Stimulated activated CD8-positive, alpha-beta memory T cell treated with anti-CD3 and anti-CD28 coated beads, Interleukin-4, amount 100 ng/mL, for 48 hours (primary cell): ENCODE measurements around the gene UROC1.

Experiments used
- DNase-seq: peaks from one replicate; pipeline ENCODE4 v3.0.0-alpha.2; 2020

Gene UROC1

GRCh38 chr3:126515066-126515706 is 2.4 kb downstream of the UROC1 start:
- DNase-seq = no peak

- no peak for DNase-seq
Observed at GRCh38 chr3:126514161-126514560, 3.4 kb downstream of the UROC1 start.

- DNase-seq = no peak
Observed at GRCh38 chr3:126512916-126513650, 4.5 kb downstream of the UROC1 start.

- no peak for DNase-seq
Observed at GRCh38 chr3:126512026-126512425, 5.5 kb downstream of the UROC1 start.

GRCh38 chr3:126511291-126511690 is 6.3 kb downstream of the UROC1 start:
- no peak for DNase-seq

- no peak for DNase-seq
Observed at GRCh38 chr3:126510308-126510910, 7.2 kb downstream of the UROC1 start.

GRCh38 chr3:126509597-126510307 is 7.8 kb downstream of the UROC1 start:
- no peak for DNase-seq

GRCh38 chr3:126508564-126508964 is 9.0 kb downstream of the UROC1 start:
- no peak for DNase-seq

- no peak for DNase-seq
Observed at GRCh38 chr3:126507886-126508285, 9.7 kb downstream of the UROC1 start.

- DNase-seq = no peak
Observed at GRCh38 chr3:126503701-126504100, 13.9 kb downstream of the UROC1 start.

GRCh38 chr3:126502656-126503055 is 14.9 kb downstream of the UROC1 start:
- no peak for DNase-seq

GRCh38 chr3:126501736-126502135 is 15.8 kb downstream of the UROC1 start:
- no peak for DNase-seq

- DNase-seq = no peak
Observed at GRCh38 chr3:126501054-126501453, 16.5 kb downstream of the UROC1 start.

GRCh38 chr3:126500016-126500415 is 17.6 kb downstream of the UROC1 start:
- DNase-seq = no peak

GRCh38 chr3:126499401-126499800 is 18.2 kb downstream of the UROC1 start:
- DNase-seq = no peak

- no peak for DNase-seq
Observed at GRCh38 chr3:126498929-126499328, 18.6 kb downstream of the UROC1 start.

GRCh38 chr3:126498461-126498860 is 19.1 kb downstream of the UROC1 start:
- no peak for DNase-seq

- DNase-seq = no peak
Observed at GRCh38 chr3:126497956-126498355, 19.6 kb downstream of the UROC1 start.

- no peak for DNase-seq
Observed at GRCh38 chr3:126496894-126497850, 20.4 kb downstream of the UROC1 start.

- DNase-seq = no peak
Observed at GRCh38 chr3:126495786-126496185, 21.8 kb downstream of the UROC1 start.

GRCh38 chr3:126494970-126495230 is 22.7 kb downstream of the UROC1 start:
- DNase-seq = no peak

GRCh38 chr3:126494204-126494969 is 23.2 kb downstream of the UROC1 start:
- no peak for DNase-seq
